Hematopoietic multipotent progenitor cell treated with erythropoietin and hydrocortisone succinate and interleukin-3 and kit ligand, for 17 days (in vitro differentiated cells): Measurements from ENCODE around the gene KRTAP5-4.
"Not testable (repeated sequence)": the region's sequence is repeated elsewhere in the genome, so short reads cannot be mapped to it uniquely, and the experiment has no call there.

ENCODE experiments used
- DNase-seq: peaks from one replicate; pipeline ENCODE4 v3.0.0-alpha.2; 2015; ENCODE audit warnings: low spot score

KRTAP5-4 gene

DNA sequence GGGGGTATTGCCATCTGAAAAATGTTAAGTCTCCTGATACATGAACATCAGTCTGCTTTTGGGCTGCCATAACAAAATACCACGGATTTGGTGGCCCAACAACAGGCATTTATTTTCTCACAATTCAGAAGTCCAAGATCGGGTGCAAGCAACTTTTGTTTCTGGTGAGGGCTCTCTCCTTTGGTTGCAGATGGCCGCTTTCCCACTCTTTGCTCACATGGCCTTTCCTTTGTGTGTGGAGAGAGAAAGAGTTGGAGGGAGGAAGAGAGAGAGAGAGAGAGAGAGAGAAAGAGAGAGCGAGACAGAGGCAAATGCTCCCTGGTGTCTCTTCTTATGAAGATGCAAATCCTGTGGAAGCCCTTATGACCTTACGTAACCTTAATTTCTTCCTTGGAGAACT, 21.3 kb downstream of the KRTAP5-4 start:
- DNase-seq = no peak

DNA sequence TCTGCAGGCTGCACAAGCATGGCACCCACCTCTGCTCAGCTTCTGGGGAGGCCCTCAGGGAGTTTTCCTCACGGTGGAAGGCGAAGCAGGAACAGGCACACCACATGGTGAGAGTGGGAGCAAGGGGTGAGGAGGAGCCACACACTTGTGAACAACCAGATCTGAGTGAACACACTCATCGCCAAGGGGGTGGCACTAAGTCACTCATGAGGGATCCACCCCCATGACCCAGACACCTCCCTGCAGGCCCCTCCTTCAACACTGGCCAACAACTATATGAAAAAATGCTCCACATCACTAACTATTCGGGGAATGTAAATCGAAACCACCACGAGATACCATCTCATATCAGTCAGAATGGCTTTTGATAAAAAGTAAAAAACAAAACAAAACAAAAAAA, 23.1 kb downstream of the KRTAP5-4 start:
- DNase-seq = no peak

DNA sequence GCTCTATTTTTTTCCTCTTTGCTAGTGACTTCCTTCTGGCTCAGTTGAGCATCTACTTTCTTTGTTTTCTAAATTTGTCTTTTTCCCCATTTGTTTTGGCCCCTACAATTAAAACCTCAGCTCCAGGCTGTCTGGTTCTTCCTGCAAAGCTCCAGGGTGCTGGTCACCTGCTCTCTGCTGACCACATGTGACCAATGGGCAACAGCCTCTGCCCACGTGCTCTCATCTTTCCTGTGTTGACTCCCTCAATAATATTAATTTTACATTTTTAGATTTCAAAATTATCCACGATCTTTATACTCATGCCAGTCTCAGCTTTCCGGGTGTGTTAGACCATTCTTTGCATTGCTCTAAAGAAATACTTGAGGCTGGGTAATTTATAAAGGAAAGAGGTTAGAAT, 23.5 kb downstream of the KRTAP5-4 start:
- DNase-seq = not testable (repeated sequence)

DNA sequence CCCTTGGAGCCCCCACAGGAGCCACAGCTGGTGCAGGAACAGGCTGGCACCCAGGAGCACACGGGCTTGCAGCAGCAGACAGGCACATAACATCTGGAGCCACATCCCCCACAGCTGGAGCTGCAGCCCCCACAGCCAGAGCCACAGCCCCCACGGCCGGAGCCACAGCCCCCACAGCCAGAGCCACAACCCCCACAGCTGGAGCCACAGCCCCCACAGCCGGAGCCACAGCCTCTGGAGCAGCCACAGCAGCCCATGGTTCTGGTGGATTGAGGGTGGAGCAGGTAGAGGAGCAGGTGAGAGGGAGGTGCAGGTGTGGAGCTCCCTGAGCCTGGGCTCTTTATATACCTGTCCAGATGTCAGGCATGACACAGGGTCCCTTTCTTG, 24.0 kb downstream of the KRTAP5-4 start, which contains the start of gene KRTAP5-2:
KRTAP5-2 (minus strand) TSS at position 301 of the 387 bp plus-strand sequence; CDS start at position 257, 44 bp downstream.
- no peak for DNase-seq

DNA sequence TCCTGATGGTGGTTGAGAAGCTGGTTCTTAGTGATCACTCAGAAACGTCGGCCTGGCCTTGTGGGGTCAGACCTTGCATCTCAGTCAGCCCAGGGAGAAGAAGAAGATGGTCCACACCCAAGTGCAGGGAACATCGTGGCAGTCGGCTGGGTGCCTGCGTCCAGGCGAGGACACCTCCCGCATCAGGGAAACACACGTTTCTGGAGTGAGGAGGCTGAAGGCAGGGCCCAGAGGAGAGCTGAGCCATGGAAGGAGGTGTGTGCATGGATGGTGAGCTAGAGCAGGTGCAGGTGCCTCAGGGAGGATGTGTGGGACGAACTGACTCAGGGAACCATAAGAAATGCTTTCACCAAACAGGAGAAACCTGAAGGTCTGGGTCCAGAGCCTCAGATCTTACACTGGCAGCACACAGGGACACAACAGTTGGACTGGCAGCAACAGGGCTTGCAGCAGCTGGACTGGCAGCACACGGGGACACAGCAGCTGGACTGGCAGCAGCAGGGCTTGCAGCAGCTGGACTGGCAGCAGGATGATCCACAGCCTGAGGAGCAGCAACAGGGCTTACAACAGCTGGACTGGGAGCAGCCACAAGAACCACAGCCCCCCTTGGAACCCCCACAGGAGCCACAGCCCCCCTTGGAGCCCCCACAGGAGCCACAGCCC, 24.5 kb downstream of the KRTAP5-4 start:
- no peak for DNase-seq

DNA sequence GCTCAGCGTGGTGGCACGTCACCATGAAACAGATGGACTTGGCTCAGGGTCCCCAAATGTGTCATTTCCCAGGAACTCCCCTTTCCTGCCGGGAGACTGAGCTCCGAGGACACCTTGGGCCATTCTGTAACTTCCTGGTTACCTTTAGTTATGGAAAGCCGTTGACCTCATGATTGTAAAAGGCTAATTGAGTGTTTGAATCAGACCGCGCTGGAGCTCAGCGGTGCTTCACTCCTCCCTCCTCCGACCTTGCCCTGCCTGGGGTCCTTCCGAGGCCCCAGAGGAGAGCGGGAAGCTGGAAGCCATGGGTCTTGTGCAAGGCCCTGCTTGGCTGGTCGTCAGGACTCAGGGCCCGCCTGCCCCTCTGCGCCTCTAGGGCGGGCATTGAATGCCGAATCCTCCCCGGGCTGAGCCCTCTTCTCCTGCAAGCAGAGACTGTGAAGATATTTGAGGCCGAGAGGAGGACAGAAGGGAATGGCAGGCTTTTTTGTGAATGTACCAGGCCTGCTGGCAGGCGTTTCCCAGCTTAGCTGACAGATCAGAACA, 25.3 kb downstream of the KRTAP5-4 start:
- not testable (repeated sequence) for DNase-seq

DNA sequence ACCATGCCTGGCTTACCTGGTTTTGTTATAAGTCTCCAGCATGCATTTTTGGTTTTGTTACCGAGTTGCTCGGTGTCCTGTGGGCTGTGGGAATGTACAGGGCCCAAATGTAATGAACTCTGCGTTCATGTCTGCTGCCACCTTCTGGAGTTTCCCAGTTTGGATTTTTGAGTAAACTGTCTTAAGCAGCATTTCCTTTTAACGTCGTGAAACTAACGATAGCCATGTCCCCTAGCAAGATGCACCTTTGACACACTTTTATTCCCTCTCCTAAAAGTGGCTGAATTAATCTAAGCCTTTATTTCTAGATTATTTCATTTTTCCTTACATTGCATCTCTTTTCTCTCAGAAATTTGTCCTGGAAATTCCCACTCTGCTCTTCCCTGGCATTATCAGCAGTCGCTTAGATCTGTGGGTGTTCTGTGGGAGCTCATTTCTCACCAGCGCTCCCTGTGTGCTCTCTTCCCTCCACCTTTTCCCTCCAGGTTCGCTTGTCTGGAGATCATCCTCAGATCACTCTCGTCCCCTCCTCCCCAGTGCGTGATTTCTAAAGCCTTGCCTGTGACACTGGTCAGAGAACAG, 25.9 kb downstream of the KRTAP5-4 start:
- DNase-seq = not testable (repeated sequence)

DNA sequence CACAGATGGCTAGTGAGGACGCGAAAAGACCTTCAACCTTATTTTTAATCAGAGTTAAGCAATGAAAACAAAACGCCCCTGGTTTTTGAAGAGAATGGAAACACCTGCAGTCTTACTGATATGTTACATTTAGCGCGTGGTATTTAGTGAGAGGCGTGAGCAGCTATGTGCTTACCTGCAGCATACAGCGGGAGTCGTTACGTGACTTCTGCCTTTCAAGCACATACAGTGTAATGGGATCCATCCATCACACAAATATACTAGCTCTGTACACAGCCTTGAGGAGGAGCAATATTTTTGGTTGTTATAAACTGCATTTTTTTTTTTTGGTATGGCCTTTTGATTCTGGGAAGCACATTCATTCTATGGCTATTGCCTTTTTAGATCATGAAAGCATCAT, 29.3 kb downstream of the KRTAP5-4 start:
- no peak for DNase-seq

DNA sequence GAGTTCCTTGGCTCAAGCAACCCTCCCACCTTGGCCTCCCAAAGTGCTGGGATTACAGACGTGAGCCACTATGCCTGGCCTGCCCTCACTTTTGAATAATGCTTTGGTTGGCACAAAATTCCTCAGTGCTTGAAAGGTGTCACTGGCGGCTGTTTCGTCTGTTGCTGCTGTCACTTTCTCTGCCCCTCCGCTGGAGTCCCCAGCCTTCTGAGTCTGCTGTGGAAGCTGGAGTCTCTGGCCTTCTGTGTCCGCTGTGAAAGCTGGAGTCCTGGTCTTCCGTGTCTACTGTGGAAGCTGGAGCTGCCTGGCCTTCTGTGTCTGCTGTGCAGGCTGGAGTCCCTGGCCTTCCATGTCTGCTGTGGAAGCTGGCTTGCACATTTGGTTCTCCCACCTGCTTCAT, 31.9 kb downstream of the KRTAP5-4 start:
- DNase-seq = no peak

DNA sequence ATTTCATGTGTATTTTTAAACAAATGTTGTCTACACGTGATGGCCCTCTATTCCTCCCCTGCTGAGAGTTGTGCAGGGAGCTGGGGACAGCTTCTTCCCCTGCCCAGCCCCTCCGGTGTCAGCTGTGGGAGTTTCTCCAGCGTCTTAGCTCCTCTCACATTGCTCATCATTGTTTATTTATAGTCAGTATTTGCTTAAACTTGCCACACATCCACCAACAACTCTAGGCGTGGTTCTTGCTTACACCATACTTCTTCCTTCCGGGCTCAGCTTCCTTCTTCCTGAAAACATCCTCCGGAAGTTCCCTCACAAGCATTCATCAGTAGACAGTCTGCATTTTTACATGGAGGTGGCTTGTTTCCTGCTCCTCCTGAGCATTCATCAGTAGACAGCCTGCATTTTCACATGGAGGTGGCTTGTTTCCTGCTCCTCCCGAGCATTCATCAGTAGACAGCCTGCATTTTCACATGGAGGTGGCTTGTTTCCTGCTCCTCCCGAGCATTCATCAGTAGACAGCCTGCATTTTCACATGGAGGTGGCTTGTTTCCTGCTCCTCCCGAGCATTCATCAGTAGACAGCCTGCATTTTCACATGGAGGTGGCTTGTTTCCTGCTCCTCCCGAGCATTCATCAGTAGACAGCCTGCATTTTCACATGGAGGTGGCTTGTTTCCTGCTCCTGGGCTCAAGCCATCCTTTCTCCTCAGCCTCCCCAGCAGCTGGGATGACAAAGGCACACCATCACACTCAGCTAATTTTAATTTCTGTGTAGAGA, 32.6 kb downstream of the KRTAP5-4 start:
- not testable (repeated sequence) for DNase-seq

DNA sequence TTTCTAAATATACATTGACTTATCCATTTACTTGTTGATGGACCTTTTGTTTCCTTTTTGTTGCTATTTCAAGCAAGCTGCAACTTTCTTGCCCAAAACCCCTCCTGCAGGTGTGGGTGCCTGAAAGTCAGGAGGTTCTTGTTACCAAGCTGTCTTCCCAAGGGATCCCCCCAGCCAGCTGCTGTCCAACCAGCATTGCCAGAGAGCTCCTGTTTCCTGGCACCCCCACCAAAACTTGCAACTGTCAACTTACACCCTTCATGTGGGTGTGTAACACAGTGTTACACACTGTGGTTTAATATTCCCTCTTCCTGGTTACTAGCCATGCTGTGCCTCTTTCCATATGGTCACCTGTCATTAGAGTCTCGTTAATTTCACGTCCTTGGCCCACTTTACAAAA, 35.2 kb downstream of the KRTAP5-4 start:
- no peak for DNase-seq

DNA sequence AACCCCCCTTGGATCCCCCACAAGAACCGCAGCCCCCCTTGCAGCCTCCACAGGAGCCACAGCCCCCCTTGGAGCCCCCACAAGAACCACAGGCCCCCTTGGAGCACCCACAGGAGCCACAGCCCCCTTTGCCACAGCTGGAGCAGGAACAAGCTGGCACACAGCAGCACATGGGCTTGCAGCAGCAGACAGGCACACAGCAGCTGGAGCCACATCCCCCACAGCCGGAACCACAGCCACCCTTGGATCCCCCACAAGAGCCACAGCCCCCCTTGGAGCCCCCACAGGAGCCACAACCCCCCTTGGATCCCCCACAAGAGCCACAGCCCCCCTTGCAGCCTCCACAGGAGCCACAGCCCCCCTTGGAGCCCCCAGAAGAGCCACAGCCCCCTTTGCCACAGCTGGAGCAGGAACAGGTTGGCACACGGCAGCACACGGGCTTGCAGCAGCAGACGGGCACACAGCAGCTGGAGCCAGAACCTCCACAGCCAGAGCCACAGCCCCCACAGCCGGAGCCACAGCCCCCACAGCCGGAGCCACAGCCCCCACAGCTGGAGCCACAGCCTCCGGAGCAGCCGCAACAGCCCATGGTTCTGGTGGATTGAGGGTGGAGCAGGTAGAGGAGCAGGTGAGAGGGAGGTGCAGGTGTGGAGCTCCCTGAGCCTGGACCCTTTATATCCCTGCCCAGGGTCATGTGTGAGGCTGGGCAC, 37.1 kb downstream of the KRTAP5-4 start, which contains the start of gene KRTAP5-1:
KRTAP5-1 (minus strand) TSS at position 623 of the 710 bp plus-strand sequence; CDS start at position 589, 34 bp downstream.
- not testable (repeated sequence) for DNase-seq

DNA sequence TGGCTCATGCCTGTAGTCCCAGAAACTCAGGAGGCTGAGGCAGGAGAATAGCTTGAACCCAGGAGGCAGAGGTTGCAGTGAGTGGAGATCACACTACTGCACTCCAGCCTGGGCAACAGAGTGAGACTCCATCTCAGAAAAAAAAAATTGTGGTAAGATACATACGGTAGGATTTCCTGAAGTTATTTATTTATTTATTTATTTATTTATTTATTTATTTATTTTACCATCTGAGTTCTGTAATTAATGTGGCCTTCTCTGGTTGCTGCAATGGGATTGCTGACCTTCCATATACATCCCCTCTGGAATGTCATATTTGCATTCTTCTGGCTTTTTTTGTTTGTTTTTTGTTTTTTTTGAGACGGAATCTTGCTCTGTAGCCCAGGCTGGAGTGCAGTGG, 39.0 kb downstream of the KRTAP5-4 start:
- DNase-seq = not testable (repeated sequence)

DNA sequence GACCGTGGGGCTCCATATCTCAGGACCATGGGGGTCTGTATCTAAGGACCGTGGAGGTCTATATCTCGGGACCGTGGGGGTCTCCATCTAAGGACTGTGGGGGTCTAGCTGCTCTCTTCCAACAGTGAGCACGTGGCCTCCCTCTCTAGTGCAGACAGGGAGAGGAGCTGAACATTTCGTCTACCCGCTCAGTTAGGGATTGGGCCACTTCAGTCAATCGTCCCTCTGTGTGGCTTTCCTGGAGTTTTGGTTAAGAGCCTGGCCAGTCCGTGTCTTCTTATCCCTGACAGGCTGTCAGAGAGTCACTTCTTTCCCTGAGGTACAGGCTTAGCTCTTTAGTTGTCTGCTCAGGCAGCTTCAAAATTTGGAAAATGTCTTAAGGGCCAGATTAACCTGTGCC, 40.0 kb downstream of the KRTAP5-4 start:
- no peak for DNase-seq

DNA sequence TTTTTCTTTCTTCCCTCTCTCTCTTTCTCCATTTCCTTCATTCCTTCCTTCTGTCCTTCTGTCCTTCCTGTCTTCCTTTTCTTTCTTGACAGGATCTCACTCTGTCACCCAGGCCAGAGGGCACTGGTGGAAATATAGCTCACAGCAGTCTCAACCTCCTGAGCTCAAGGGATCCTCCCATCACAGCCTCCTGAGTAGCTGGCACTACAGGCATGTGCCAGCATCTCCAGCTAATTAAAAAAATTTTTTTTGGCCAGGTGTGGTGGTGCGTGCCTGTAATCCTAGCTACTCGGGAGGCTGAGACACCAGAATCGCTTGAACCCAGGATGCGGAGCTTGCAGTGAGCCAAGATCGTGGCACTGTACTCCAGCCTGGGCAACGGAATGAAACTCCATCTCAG, 45.1 kb downstream of the KRTAP5-4 start:
- DNase-seq = no peak

DNA sequence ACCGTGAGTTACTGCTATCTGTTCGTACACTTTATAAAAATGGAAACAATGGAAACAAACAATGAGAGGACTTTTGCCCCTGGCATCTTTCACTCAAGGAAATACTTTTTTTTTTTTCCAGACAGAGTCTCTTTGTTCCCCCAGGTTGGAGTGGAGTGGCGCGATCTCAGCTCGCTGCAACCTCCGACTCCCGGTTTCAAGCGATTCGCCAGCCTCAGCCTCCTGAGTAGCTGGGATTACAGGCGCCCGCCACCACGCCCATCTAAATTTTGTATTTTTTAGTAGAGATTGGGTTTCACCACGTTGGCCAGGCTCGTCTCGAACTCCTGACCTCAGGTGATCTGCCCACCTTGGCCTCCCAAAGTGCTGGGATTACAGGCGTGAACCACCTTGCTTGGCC, 46.2 kb downstream of the KRTAP5-4 start:
- not testable (repeated sequence) for DNase-seq

DNA sequence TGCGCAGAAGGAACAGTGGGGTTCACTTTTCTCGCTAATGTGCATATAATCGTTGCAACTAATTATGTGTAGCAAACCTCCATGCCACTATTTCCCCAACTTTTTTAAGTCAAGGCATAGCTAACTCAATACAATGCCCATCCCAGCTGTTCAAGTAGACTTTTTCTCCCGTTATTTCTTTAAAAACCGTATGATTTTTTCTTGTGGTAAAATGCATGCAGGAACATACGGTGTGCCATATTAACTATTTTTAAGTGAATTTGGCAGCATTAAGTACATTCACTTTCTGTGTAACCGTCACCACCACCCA, 47.0 kb downstream of the KRTAP5-4 start:
- no peak for DNase-seq

DNA sequence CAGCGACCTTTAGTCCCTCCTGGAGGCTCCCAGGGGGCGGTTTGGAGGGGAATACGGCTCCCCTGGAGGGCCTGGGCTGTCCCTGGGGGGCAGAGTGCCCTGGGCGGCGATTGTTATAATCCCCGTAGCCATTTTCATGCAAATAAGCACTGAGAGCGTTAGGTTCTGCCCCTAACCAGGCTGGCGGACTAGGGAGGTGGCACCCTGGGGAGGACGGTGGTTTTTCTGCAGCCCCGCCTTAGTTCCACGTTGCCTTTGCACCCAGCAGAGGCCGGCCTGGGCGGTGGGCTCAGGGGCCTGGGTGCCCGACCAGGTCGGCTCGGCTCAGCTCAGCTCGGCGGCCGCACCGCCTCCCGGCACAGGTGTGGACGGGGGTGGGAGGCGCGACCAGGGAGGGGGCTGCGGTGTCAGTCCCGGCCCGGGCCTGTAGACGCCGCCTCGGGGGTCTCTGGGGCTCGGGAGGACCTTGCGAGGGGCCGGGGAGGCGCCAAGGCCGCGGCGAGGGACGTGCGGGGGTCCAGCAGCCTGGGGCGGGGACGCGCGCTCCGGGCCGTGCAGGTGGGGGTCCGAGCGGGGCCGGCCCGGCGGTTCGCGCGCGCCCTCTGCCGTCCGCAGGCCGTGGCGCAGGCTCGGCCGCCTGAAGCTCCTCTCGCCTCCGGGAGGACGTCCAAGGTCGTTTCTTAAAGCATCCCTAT, 47.6 kb downstream of the KRTAP5-4 start:
- peak; percentile 37 for DNase-seq

DNA sequence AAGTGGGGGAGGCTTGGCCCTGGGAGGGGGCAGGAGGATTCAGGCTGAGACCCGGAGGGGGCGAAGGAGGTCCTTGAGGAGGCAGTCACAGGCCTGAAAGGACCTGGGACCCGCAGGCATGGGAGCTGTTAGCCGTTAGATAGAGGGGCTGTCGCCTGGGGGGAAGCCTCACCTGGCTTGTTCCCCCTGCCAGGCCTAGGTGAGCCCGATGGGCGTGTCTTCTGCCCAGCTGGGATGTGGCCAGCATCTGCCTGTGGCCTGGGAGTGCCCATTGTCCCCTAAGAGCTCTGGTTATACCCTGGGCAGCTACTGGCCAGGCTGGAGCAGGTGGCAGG, 48.1 kb downstream of the KRTAP5-4 start:
- DNase-seq = no peak

DNA sequence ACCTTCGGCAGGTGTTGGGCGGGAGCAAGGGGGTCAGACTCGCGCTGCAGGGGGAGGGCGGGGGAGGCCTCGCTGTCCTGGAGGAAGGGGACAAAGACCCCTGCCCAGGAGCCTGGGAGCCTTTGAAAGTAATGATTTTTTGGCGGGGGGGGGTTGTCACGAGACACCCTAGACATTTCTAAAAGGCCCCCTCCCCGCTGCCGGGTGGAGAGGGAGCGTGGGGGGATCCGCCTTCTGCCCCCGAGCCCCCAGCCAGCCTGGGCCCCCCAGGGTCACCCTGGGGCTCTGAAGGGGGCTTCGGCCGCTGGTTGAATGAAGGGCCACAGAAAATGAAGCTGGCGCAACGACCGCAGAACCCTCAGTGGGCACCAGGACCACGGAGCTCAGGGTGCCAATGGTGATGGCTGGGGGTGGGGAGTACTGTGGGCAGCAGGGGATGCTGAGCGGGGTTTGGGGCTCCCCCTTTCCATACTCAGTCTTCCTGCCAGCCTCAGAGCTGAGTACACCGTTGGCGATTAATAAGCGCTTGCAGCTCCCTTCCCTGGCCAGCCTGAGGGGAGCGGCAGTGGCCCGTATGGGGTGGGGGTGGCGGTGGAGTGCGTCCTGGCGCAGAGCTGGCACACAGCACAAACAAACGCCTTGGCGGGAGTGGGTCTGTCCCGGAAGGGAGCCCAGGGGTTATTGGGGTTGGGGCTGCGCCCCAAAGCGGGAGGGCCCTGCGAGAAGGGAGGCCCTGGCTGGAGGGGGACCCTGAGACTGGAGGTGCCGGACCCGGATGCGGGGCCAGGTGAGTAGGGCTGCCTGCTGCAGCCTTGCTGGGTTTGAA, 48.6 kb downstream of the KRTAP5-4 start:
- no peak for DNase-seq
